B cell (primary cell): ENCODE results near the gene KEAP1. TPM values are rescaled to one million over a fixed set of nuclear protein-coding genes. Genes with fewer than 3 reads are reported as not detected.

Source experiments
- ATAC-seq: fragments of 200-7000 bp; cut with Tn5 transposase; one replicate; pipeline ENCODE4 v1.10.0; 2021; ENCODE audit warnings: low read depth, mild to moderate bottlenecking, moderate number of reproducible peaks, moderate library complexity
- CTCF ChIA-PET: fragments of 350-600 bp; sonication (Branson Sonifier 250); formaldehyde crosslinking; loops from one replicate; lab custom pipeline; 2021; ENCODE audit warnings: antibody characterized with exemption, inconsistent platforms; lab: Charles Lee
- POLR2A ChIA-PET: fragments of 350-600 bp; sonication (Branson Sonifier 250); formaldehyde crosslinking; loops from one replicate; lab custom pipeline; 2021; ENCODE audit warnings: antibody characterized with exemption; lab: Charles Lee
- DNase-seq: peaks from one replicate; pipeline ENCODE4 v3.0.0; 2013
- H2AFZ ChIP-seq: 2 replicates; pipeline ENCODE4 v1.6.1; 2012; ENCODE audit warnings: mild to moderate bottlenecking, low read depth, low read length; ENCODE audit not compliant: insufficient read depth, poor library complexity, severe bottlenecking
- H3K27ac ChIP-seq, 2 donors: 1 replicate in 1 of 2; 2 replicates in 1 of 2; pipeline ENCODE4 v1.5.1; 2012 to 2013; ENCODE audit warnings: low read length in 2 of 2, mild to moderate bottlenecking in 2 of 2, moderate library complexity in 1 of 2
- H3K27me3 ChIP-seq, 4 experiments: fragments of 200-600 bp in 1 of 4; sonication (generic) in 1 of 4; replicated peaks in 1 of 4; 1 replicate in 2 of 4; 2 replicates in 2 of 4; pipeline versions ENCODE4 v1.6.1 to v1.7.0; 2013 to 2016; ENCODE audit warnings: low read length in 3 of 4, mild to moderate bottlenecking in 2 of 4, mixed read lengths in 1 of 4, moderate library complexity in 1 of 4; ENCODE audit not compliant: insufficient read depth in 4 of 4, control insufficient read depth in 3 of 4; ENCODE audit errors: control extremely low read depth in 1 of 4
- H3K36me3 ChIP-seq, 2 experiments: replicated peaks in 1 of 2; 1 replicate in 1 of 2; 2 replicates in 1 of 2; pipeline versions ENCODE4 v1.6.1 to v1.7.1; 2013; ENCODE audit warnings: low read length in 1 of 2; ENCODE audit not compliant: insufficient read depth in 2 of 2, control insufficient read depth in 1 of 2; ENCODE audit errors: control extremely low read depth in 1 of 2, extremely low read depth in 1 of 2
- H3K4me1 ChIP-seq, 2 donors: fragments of 200-600 bp in 1 of 2; sonication (generic) in 1 of 2; 1 replicate in 1 of 2; 2 replicates in 1 of 2; pipeline versions ENCODE4 v1.5.1 to v1.6.1; 2013 to 2017; ENCODE audit warnings: low read length in 2 of 2; ENCODE audit not compliant: control insufficient read depth in 2 of 2, insufficient read depth in 2 of 2
- H3K4me2 ChIP-seq: replicated peaks from 2 replicates; pipeline ENCODE3; 2012; ENCODE audit warnings: mild to moderate bottlenecking, low read depth, low read length; ENCODE audit not compliant: poor library complexity, severe bottlenecking
- H3K4me3 ChIP-seq, 5 experiments: fragments of 200-600 bp in 1 of 5; sonication (generic) in 1 of 5; 1 replicate in 3 of 5; 2 replicates in 2 of 5; pipeline versions ENCODE4 v1.5.1 to v1.7.0; 2011 to 2016; ENCODE audit warnings: low read length in 4 of 5, mild to moderate bottlenecking in 4 of 5, low read depth in 2 of 5, control low read depth in 1 of 5, moderate library complexity in 1 of 5; ENCODE audit not compliant: insufficient read depth in 1 of 5; ENCODE audit errors: control extremely low read depth in 1 of 5, extremely low read depth in 1 of 5
- H3K79me2 ChIP-seq: fragments of 200-600 bp; sonication (generic); one replicate; pipeline ENCODE4 v1.6.0; 2016; ENCODE audit warnings: low read length; ENCODE audit not compliant: control insufficient read depth, insufficient read depth
- H3K9ac ChIP-seq: fragments of 200-600 bp; sonication (generic); 2 replicates; pipeline ENCODE4 v1.6.1; 2017; ENCODE audit warnings: mild to moderate bottlenecking, low read length, moderate library complexity
- H3K9me3 ChIP-seq, 3 donors: one replicate each; pipeline versions ENCODE4 v1.6.1 to v1.7.1; 2013; ENCODE audit warnings: low read length in 2 of 3; ENCODE audit not compliant: control insufficient read depth in 2 of 3, insufficient read depth in 1 of 3; ENCODE audit errors: control extremely low read depth in 1 of 3
- H4K20me1 ChIP-seq: 2 replicates; pipeline ENCODE4 v1.6.0; 2012; ENCODE audit warnings: mild to moderate bottlenecking, low read length; ENCODE audit not compliant: insufficient read depth, control insufficient read depth, poor library complexity, severe bottlenecking
- H3K27ac Mint-ChIP-seq: one replicate; pipeline ENCODE4 v1.8.0; 2021; ENCODE audit warnings: mixed read lengths
- H3K27me3 Mint-ChIP-seq: one replicate; pipeline ENCODE4 v1.8.0; 2021; ENCODE audit warnings: mixed read lengths
- H3K4me1 Mint-ChIP-seq: one replicate; pipeline ENCODE4 v1.8.0; 2021; ENCODE audit warnings: mixed read lengths
- H3K4me3 Mint-ChIP-seq: one replicate; pipeline ENCODE4 v1.8.0; 2021; ENCODE audit warnings: mixed read lengths
- H3K9me3 Mint-ChIP-seq: one replicate; pipeline ENCODE4 v1.8.0; 2022; ENCODE audit warnings: mixed read lengths; ENCODE audit not compliant: insufficient read depth
- CTCF ChIP-seq: fragments of 200-600 bp; IDR thresholded peaks from one replicate; pipeline ENCODE4 v1.8.0; 2022; ENCODE audit warnings: antibody characterized with exemption, mild to moderate bottlenecking
- EZH2 ChIP-seq: IDR thresholded peaks from 2 replicates; pipeline ENCODE4 v1.6.1; 2012; ENCODE audit warnings: borderline replicate concordance, low read depth, mild to moderate bottlenecking, moderate library complexity, low read length; ENCODE audit not compliant: insufficient read depth, poor library complexity, severe bottlenecking
- WGBS: methylation state at CpG from one replicate; pipeline ENCODE4 v1.1.5; 2013; ENCODE audit warnings: missing lambda C conversion rate; ENCODE audit not compliant: insufficient coverage; 5-methylcytosine and 5-hydroxymethylcytosine counted together
- intact Hi-C: fragments of 100-400 bp; cut with micrococcal nuclease; formaldehyde crosslinking; loops from one replicate; pipeline ENCODE4 v1.10.0; 2022
- polyA plus RNA-seq: library from polyadenylated mRNA; depleted of rRNA; stranded (reverse); fragments of >200 nt; gene quantifications from 2 replicates; pipeline ENCODE4 v1.2.3, GENCODE V29; 2012
- total RNA-seq, 2 donors: library from RNA; stranded (reverse); fragments of 120-200 nt in 1 of 2; gene quantifications; 1 replicate in 1 of 2; 2 replicates in 1 of 2; pipeline versions ENCODE4 v1.2.3 to v1.2.4, GENCODE V29; 2013 to 2022

The KEAP1 gene
- total and polyA plus RNA-seq, 2 donors (not counting 1 experiment from before 2014, with no cell fraction given), result 17.7 to 27.0 TPM

GRCh38 chr19:10517760-10518443, 14.7 kb upstream of the KEAP1 start:
- peaks cover 51% of the 10 kb centered on the region for H3K27me3 Mint-ChIP-seq
- Histone ChIP-seq H3K9me3 (peaks cover 0 to 13% (median 0%) of the 10 kb centered on the region in 3 donors), H3K4me1 (peaks cover 34 to 39% of the 10 kb centered on the region in 2 donors), H3K27ac (no peak overlapping the region), H2AFZ (peak overlapping the region; percentile 32), H3K79me2 (no peaks in the 10 kb centered on the region), H3K36me3 (no peaks in the 10 kb centered on the region), H3K4me2 (peak overlapping the region; percentile 55), H3K4me3 (peak overlapping the region in 1 of 5 experiments; percentile 14), H3K27me3 (peaks cover 2 to 78% (median 43%) of the 10 kb centered on the region in 4 experiments), H4K20me1 (no peaks in the 10 kb centered on the region), H3K9ac (peak overlapping the region; percentile 26)
- ATAC-seq (peak; percentile 28), DNase-seq (peak; percentile 42)
- TF ChIP-seq CTCF (no peak), EZH2 (no peak)
- H3K9me3 Mint-ChIP-seq, result no peaks in the 10 kb centered on the region
- POLR2A ChIA-PET, result interaction anchor here (0.7 kb wide), 1 partner anchor 318 kb away, joined by 13 read pairs; the partner anchor contains the start of gene TMED1
- WGBS, result 3% methylated on average over 19 of the region's 27 CpGs
- no peak overlapping the region for H3K27ac Mint-ChIP-seq
- CTCF ChIA-PET, result interaction anchor here (1.5 kb wide), 1 partner anchor 9 kb away, joined by 3 read pairs; no protein-coding TSS in a partner anchor
- peaks cover 36% of the 10 kb centered on the region for H3K4me1 Mint-ChIP-seq
- intact Hi-C loops, result no loop called here
- H3K4me3 Mint-ChIP-seq, result peak overlapping the region; percentile 40

- 8% methylated on average over 36 of the region's 39 CpGs for WGBS
- H2AFZ ChIP-seq, result peak within 1 kb of the TSS; percentile 32
- peaks cover 2 to 84% (median 45%) of the 10 kb centered on the region in 4 experiments for H3K27me3 ChIP-seq
- H3K4me2 ChIP-seq, result peak within 1 kb of the TSS; percentile 55
- no peaks in the 10 kb centered on the region for H3K36me3 ChIP-seq
- DNase-seq, result no peak
- H3K27ac ChIP-seq, result no peak within 1 kb of the TSS
- ChIA-PET CTCF (interaction anchor here (1.4 to 1.5 kb wide), 2 partner anchors 9 to 11 kb away, joined by 3 to 4 read pairs; no protein-coding TSS in a partner anchor), POLR2A (no interaction called here)
- peaks cover 0 to 13% (median 0%) of the 10 kb centered on the region in 3 donors for H3K9me3 ChIP-seq
- TF ChIP-seq CTCF, result no peak
- no peak for TF ChIP-seq EZH2
- peaks cover 36% of the 10 kb centered on the region for H3K4me1 Mint-ChIP-seq
- H3K4me3 Mint-ChIP-seq, result peak within 1 kb of the TSS; percentile 47
- peaks cover 53% of the 10 kb centered on the region for H3K27me3 Mint-ChIP-seq
- peak within 1 kb of the TSS in 1 of 5 experiments; percentile 14 for H3K4me3 ChIP-seq
- intact Hi-C loops, result no loop called here
- peak within 1 kb of the TSS; percentile 26 for H3K9ac ChIP-seq
- H3K27ac Mint-ChIP-seq, result peak within 1 kb of the TSS; percentile 5
- H3K79me2 ChIP-seq, result no peaks in the 10 kb centered on the region
- no peaks in the 10 kb centered on the region for H4K20me1 ChIP-seq
- peak; percentile 33 for ATAC-seq
- H3K4me1 ChIP-seq, result peaks cover 34 to 39% of the 10 kb centered on the region in 2 donors
- no peaks in the 10 kb centered on the region for H3K9me3 Mint-ChIP-seq
Observed at GRCh38 chr19:10517361-10517759, 14.2 kb upstream of the KEAP1 start, which contains the start of gene S1PR5. Gene S1PR5, minus strand, starts transcription at chr19:10517447. Its CDS starts 2,436 bp downstream, at chr19:10515011.
